Sigmoid colon (tissue), 4 donors: ENCODE measurements around the gene CYGB.

ENCODE experiments used
- CTCF ChIP-seq, 4 experiments: fragments of 450-650 bp in 3 of 4; fragments of 200-600 bp in 1 of 4; IDR thresholded peaks; one replicate each; pipeline ENCODE4 v1.5.1; 2016 to 2019; ENCODE audit warnings: antibody characterized with exemption in 4 of 4, mild to moderate bottlenecking in 3 of 4, moderate library complexity in 2 of 4
- EP300 ChIP-seq, 4 donors: sonication (generic); formaldehyde crosslinking; IDR thresholded peaks; one replicate each; pipeline ENCODE4 v1.6.1; 2017; ENCODE audit warnings: antibody characterized with exemption in 4 of 4
- POLR2A ChIP-seq, 2 donors: fragments of 450-650 bp; IDR thresholded peaks; one replicate each; pipeline ENCODE4 v1.6.1; 2016; ENCODE audit warnings: antibody characterized with exemption in 2 of 2, mild to moderate bottlenecking in 2 of 2, moderate library complexity in 2 of 2
- POLR2AphosphoS5 ChIP-seq, 4 donors: sonication (generic); formaldehyde crosslinking; IDR thresholded peaks; one replicate each; pipeline ENCODE4 v1.6.1; 2017; ENCODE audit warnings: antibody characterized with exemption in 4 of 4

GRCh38 chr17:76581515-76581914, 44.0 kb upstream of the CYGB start:
- TF ChIP-seq CTCF (IDR thresholded peaks at IDR 0.05) (no peak), EP300 (IDR thresholded peaks at IDR 0.05) (no peak), POLR2AphosphoS5 (IDR thresholded peaks at IDR 0.05) (no peak), POLR2A (IDR thresholded peaks at IDR 0.05) (no peak)
